Measurements from ENCODE around the gene ARID5B.

DNA sequence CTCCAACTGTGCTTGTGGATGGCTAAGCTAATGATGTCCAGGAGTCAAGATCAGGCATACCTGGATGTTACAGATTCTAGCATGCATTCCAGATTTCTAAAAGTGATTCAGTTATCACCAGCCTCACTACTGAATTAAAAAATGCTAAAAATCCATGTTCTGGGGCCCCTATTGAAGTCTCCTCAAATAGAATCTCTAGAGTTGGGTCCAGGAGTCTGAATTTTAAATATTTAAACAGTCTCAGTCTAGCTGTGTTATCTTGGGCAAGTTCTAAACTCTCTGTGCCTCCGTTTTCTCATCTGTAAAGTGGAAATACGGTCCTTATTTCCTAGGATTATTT lies 5.0 kb downstream of the ARID5B start:
- no peak for TF ChIP-seq POLR2AphosphoS5 (IDR thresholded peaks at IDR 0.05; ENCODE audit: low read depth, low read length)
- TF ChIP-seq POLR2A (IDR thresholded peaks at IDR 0.05; ENCODE audit: low read depth, low read length): no peak
- TF ChIP-seq TAF1 (IDR thresholded peaks at IDR 0.05; ENCODE audit: low read depth, low read length): no peak

Data from GM12891 (cell line).